AG09319 (cell line): ENCODE data around the gene SOX18.

Source experiments
- DNase-seq: peaks from one replicate; pipeline ENCODE4 v3.0.0-alpha.2; 2010; ENCODE audit warnings: low read depth; ENCODE audit errors: extremely low read depth
- CTCF ChIP-seq: IDR thresholded peaks from 2 replicates; pipeline ENCODE4 v1.5.1; 2011; ENCODE audit warnings: low read depth, mild to moderate bottlenecking, inconsistent platforms, low read length, moderate library complexity

SOX18 gene

GRCh38 chr20:64075556-64075955 lies 26.1 kb upstream of the SOX18 start:
- TF ChIP-seq CTCF, result no peak
- DNase-seq, result no peak

GRCh38 chr20:64074963-64075362 lies 25.5 kb upstream of the SOX18 start:
- TF ChIP-seq CTCF, result no peak
- DNase-seq, result no peak

GRCh38 chr20:64074184-64074789 lies 24.8 kb upstream of the SOX18 start:
- no peak for TF ChIP-seq CTCF
- no peak for DNase-seq

- DNase-seq, result no peak
- TF ChIP-seq CTCF, result no peak
Observed at GRCh38 chr20:64073476-64074183, 24.2 kb upstream of the SOX18 start.

- DNase-seq, result no peak
- no peak for TF ChIP-seq CTCF
Observed at GRCh38 chr20:64072498-64073063, 23.1 kb upstream of the SOX18 start.

- no peak for TF ChIP-seq CTCF
- DNase-seq, result no peak
Observed at GRCh38 chr20:64071341-64072332, 22.2 kb upstream of the SOX18 start.
